Measurements from ENCODE around the gene SLC7A6.
A peak's percentile ranks its signal among the peaks of the same experiment; 100 is the strongest.

Gene SLC7A6

DNA sequence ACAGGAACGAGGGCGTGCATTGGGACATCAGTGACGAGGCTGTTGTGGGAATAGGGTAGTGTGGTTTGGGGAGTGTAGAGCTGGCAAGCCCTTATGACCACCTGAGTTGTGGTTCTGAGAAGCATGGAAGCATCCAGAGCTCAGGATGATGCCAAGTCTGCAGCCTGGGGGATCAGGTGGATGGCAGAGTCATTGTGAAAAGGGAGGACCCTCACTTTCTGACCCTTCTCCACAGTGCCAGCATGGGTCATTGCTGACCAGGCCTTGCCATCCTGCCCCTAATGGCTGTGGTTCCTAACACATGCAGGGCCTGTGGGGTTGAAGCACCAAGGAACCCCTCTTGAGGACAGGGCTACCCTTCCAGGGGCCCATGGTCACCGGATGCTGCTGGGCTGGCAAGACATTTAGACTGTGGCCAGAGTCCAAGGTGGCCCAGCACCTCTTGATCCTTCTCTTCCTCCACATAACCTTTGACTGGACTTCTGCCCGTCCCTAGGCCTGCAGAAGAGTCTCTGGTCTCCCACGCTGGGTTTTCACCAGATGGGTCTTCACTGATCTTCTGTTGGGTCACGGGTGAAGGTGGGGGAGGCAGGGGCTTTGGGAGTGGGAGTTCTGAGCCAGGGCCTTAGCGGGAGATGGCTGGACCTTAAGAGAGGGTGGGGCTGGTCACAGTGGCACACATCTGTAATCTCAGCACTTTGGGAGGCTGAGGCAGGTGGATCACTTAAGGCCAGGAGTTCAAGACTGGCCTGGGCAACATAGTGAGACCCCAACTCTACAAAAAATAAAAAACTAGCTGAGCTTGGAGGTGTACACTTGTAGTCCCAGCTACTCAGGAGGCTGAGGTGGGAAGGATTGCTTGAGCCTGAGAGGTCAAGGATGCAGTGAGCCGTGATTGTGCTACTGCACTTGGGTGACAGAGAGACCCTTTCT lies 21.1 kb upstream of the SLC7A6 start:
- H3K36me3 Mint-ChIP-seq (ENCODE audit: low read depth) = peaks cover 4% of the 10 kb centered on the region
- no peaks in the 10 kb centered on the region for H3K9me3 Mint-ChIP-seq
- H3K27ac Mint-ChIP-seq = no peak overlapping the region
- H3K4me3 Mint-ChIP-seq = no peak overlapping the region
- H3K27me3 Mint-ChIP-seq = no peaks in the 10 kb centered on the region
- no peak for DNase-seq
- H3K4me1 Mint-ChIP-seq (ENCODE audit: low read depth) = peaks cover 37% of the 10 kb centered on the region

DNA sequence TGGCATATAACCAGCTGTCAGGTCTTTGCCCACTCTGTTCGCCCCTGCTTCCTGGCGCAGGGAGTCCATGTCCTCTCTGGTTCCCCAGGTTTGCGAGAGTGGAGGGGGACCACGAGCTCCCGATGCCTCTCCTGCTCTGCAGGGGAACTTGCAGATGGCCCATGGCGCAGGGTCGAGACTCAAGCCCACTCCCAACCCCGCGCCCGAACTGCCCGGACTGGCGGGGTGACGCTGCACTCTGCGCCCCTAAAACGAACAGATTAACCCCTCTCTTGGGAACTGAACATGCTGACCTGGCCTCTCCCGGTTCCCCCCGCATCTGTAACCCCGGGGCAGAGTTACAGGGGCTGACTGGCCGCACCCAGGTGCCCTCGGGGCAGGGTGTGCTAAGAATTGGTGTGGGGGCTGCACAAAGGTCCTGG lies 19.8 kb upstream of the SLC7A6 start:
- Mint-ChIP-seq H3K9me3 (no peaks in the 10 kb centered on the region), H3K4me3 (peak overlapping the region; percentile 91), H3K27me3 (no peaks in the 10 kb centered on the region), H3K4me1 (ENCODE audit: low read depth) (peaks cover 28% of the 10 kb centered on the region), H3K36me3 (ENCODE audit: low read depth) (peaks cover 10% of the 10 kb centered on the region), H3K27ac (peak overlapping the region; percentile 89)
- no peak for DNase-seq

DNA sequence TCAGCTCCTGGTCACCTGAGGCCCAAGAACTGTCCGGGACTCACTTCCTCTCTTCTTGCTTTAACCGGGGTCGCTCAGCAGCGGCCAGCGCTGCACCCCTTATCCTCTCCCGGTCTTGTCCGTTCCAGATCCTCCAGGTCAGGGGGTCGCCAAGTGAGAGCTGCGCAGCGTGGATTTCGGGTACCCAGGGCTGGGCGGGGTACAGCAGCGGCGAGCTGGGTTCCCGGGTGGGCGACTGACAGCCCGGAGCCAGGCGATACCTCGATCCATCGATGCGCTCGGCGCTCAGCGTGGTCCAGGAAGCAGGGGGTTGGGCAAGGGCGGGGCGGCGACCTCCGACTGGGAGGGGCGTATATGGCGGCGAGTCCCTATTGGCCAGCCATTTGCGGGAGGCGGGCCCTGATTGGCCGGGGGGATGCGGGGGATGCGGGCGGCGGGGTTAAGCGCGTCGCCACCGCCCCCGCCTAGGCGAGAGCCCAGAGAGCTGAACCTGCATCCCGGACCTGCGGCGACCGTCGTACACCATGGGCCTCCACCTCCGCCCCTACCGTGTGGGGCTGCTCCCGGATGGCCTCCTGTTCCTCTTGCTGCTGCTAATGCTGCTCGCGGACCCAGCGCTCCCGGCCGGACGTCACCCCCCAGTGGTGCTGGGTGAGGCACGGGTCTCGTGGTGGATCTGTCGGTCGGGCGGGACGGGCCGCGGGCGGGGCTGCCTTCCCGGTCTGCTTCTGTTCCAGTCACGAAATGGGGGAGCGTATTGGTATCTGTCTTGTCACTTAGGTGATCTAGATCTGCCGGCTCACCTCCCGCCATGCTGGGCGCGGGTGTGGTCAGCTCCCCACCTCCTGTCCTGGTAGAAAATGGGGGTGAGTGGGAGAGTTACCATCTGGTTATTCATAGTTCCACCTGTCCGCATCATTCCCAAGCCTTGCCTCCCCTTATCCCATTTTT lies 19.1 kb upstream of the SLC7A6 start, which contains the start of gene PLA2G15:
Gene PLA2G15 (plus strand): TSS at position 471 of the 951 bp plus-strand sequence. CDS start 54 bp downstream, at position 525.
- Mint-ChIP-seq H3K27me3 (no peaks in the 10 kb centered on the region), H3K36me3 (ENCODE audit: low read depth) (peaks cover 16% of the 10 kb centered on the region), H3K4me3 (peak within 1 kb of the TSS; percentile 91), H3K9me3 (no peaks in the 10 kb centered on the region), H3K27ac (peak within 1 kb of the TSS; percentile 89), H3K4me1 (ENCODE audit: low read depth) (peaks cover 24% of the 10 kb centered on the region)
- peak; percentile 99 for DNase-seq

DNA sequence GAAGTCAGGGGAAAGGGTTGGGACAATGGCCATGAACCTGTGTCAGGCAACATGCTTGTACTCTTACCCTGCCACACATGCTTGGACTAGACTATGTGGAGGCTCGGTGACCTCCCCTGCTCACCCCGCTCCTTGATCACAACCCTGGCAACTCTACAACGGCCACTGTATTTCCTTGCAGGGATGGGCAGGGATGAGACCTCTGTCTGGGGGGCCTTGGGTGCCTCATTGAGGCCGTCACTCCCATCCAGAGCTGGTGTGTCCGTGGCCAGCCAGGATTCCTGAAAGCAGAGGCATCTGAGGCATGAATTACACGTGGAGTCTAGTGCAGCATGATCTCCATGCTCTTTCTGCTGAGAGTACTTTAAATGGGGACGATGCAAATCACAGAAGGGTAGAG lies 18.2 kb upstream of the SLC7A6 start:
- no peaks in the 10 kb centered on the region for H3K9me3 Mint-ChIP-seq
- no peak for DNase-seq
- H3K27me3 Mint-ChIP-seq = no peaks in the 10 kb centered on the region
- H3K27ac Mint-ChIP-seq = no peak overlapping the region
- peaks cover 20% of the 10 kb centered on the region for H3K36me3 Mint-ChIP-seq (ENCODE audit: low read depth)
- H3K4me3 Mint-ChIP-seq = peak overlapping the region; percentile 91
- H3K4me1 Mint-ChIP-seq (ENCODE audit: low read depth) = peaks cover 24% of the 10 kb centered on the region

DNA sequence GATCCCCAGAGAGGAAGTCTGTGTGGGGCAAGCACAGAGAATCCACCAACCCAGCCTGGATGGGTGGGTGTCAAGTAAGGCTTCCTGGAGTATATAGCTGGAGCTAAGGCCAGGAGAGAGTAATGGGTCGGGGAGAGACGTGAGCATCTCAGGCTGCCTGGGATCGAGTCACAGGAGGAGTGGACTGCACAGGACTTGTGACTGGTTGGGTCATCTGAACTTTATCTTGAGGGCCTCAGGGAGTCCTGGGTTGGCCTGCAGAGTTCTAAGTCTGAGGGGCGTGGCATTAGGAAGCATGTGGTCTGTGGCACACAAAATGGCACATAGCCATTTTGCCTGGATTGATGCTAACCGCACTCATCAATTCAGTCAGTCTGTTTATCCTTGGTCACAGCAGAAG lies 17.7 kb upstream of the SLC7A6 start:
- no peaks in the 10 kb centered on the region for H3K9me3 Mint-ChIP-seq
- H3K4me1 Mint-ChIP-seq (ENCODE audit: low read depth) = peaks cover 24% of the 10 kb centered on the region
- no peak overlapping the region for H3K27ac Mint-ChIP-seq
- H3K27me3 Mint-ChIP-seq = no peaks in the 10 kb centered on the region
- no peak for DNase-seq
- H3K36me3 Mint-ChIP-seq (ENCODE audit: low read depth) = peaks cover 22% of the 10 kb centered on the region
- H3K4me3 Mint-ChIP-seq = peak overlapping the region; percentile 91

DNA sequence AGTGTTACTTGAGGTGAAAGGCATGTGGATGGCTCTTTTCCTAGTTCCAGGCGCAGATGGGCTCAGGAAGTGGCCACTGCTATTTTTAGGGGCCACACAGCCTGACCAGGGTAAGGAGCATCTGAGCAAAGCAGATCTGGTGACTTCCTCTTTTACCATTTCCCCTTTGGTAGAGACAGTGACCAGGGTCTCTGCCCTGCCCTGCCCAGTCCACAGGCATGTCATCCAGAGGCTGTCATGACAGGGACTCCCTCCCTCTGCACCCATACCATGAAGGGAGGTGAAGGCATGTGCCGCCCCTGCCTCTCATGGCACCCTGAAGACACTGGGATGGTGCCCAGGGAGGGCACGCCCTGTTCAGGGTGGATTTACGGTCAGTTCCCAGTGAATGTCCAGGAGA lies 16.9 kb upstream of the SLC7A6 start:
- no peak for DNase-seq

DNA sequence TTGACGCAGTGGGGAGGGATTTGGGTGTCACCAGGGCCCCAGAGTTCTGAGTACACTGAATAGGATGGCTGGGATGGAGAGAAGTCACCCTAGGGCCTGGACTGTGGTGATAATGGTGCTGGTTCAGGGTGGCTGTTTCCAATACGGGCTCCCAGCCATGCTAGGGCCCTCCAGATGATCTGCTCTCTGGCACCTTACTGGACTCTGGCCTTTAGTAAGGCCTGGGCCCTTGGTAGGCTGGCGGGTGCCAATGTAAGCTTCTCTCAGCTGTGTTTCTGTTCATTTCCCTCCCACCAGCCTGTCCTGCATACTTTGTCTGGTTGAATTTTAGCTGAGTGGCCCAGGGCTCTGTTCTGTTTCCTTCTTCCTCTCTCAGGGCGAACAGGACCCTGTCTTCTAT lies 16.4 kb upstream of the SLC7A6 start:
- H3K27ac Mint-ChIP-seq = no peak overlapping the region
- H3K36me3 Mint-ChIP-seq (ENCODE audit: low read depth) = peaks cover 30% of the 10 kb centered on the region
- H3K9me3 Mint-ChIP-seq = no peaks in the 10 kb centered on the region
- DNase-seq = no peak
- H3K4me1 Mint-ChIP-seq (ENCODE audit: low read depth) = peaks cover 24% of the 10 kb centered on the region
- no peak overlapping the region for H3K4me3 Mint-ChIP-seq
- H3K27me3 Mint-ChIP-seq = no peaks in the 10 kb centered on the region

More for the DNA sequence above, 16.9 kb upstream of the SLC7A6 start:
- H3K27me3 Mint-ChIP-seq = no peaks in the 10 kb centered on the region
- H3K36me3 Mint-ChIP-seq (ENCODE audit: low read depth) = peaks cover 29% of the 10 kb centered on the region
- no peak overlapping the region for H3K27ac Mint-ChIP-seq
- no peak overlapping the region for H3K4me3 Mint-ChIP-seq
- H3K4me1 Mint-ChIP-seq (ENCODE audit: low read depth) = peaks cover 24% of the 10 kb centered on the region
- H3K9me3 Mint-ChIP-seq = no peaks in the 10 kb centered on the region

DNA sequence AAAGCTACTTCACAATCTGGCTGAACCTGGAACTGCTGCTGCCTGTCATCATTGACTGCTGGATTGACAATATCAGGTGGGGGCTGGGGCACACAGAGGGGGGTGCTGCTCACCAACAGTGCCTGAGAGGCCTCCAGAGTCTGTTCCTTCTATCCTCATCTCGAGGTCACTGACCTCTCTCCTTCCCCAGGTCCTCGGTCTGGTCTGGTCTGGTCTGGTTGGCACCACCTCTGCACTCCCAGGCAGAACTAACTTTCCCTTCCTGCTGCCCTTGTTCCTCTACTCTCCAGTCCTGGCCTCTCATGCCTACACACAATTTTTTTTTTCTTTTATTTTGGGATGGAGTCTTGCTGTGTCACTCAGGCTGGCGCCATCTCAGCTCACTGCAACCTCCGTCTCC lies 15.0 kb upstream of the SLC7A6 start:
- peaks cover 23% of the 10 kb centered on the region for H3K4me1 Mint-ChIP-seq (ENCODE audit: low read depth)
- no peak overlapping the region for H3K4me3 Mint-ChIP-seq
- peaks cover 33% of the 10 kb centered on the region for H3K36me3 Mint-ChIP-seq (ENCODE audit: low read depth)
- no peak for DNase-seq
- H3K27ac Mint-ChIP-seq = no peak overlapping the region
- H3K27me3 Mint-ChIP-seq = no peaks in the 10 kb centered on the region
- no peaks in the 10 kb centered on the region for H3K9me3 Mint-ChIP-seq

DNA sequence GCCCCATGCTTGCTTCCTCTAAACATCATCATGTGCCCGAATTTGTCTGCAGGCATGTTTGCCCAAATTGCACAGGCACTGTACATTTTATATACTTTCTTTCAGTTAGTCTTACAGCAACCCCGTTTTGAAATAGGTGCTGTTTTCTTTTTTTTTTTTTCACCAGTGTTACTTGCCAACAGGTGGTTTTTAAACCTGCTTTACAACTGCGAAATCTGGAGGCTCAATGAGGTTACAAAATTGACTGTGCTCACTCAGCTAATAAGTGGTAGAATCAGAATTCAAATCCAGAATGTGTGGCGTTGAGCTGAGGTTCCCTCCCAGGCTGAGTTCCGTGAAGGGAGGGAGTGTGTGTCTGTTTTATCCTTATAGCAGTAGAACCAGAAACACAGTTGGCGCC lies 13.4 kb upstream of the SLC7A6 start:
- H3K9me3 Mint-ChIP-seq = no peaks in the 10 kb centered on the region
- H3K27me3 Mint-ChIP-seq = no peaks in the 10 kb centered on the region
- peaks cover 37% of the 10 kb centered on the region for H3K36me3 Mint-ChIP-seq (ENCODE audit: low read depth)
- no peak overlapping the region for H3K27ac Mint-ChIP-seq
- no peak for DNase-seq
- no peak overlapping the region for H3K4me3 Mint-ChIP-seq
- peaks cover 12% of the 10 kb centered on the region for H3K4me1 Mint-ChIP-seq (ENCODE audit: low read depth)

DNA sequence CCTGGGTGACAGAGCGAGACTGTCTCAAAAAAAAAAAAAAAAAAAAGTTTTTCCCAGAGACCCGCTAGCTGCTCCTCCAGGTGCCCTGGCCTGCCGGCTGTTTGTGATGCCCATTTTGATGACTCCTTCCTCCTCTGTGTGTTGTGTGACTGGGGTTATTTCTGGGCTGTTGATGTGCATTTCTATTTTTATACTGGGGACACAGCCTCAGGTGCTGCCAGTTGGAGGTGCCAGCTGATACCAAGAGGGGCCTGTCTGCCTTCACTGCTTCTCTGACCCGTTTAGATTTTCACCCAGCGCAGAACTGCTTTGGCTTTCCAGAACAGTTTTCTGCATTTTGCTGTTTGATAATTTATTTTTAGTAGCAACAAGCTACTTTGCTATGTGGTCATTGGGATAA lies 12.5 kb upstream of the SLC7A6 start:
- H3K4me3 Mint-ChIP-seq = no peak overlapping the region
- H3K36me3 Mint-ChIP-seq (ENCODE audit: low read depth) = peaks cover 45% of the 10 kb centered on the region
- no peak for DNase-seq
- H3K4me1 Mint-ChIP-seq (ENCODE audit: low read depth) = peaks cover 3% of the 10 kb centered on the region
- H3K27me3 Mint-ChIP-seq = no peaks in the 10 kb centered on the region
- no peak overlapping the region for H3K27ac Mint-ChIP-seq
- no peaks in the 10 kb centered on the region for H3K9me3 Mint-ChIP-seq

DNA sequence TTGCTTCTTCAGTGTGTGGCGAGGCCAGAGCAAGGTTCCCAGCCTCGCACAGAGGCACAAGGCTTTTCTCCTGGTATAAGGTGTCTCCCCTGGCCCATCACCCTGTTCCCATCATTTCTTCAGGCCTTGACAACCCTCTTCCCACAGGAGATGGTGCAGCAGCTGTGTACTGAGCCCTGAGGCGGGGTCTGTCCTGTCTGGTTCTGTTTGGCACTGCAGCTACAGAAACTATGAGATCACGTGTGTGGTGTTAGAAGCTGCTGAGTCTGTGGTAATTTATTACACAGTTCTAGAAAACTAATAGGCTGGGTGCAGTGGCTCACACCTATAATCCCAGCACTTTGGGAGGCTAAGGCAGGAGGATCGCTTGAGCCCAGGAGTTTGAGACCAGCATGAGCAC lies 11.9 kb upstream of the SLC7A6 start:
- Mint-ChIP-seq H3K27ac (no peak overlapping the region), H3K4me3 (no peak overlapping the region), H3K4me1 (ENCODE audit: low read depth) (no peaks in the 10 kb centered on the region), H3K9me3 (no peaks in the 10 kb centered on the region), H3K36me3 (ENCODE audit: low read depth) (peaks cover 47% of the 10 kb centered on the region), H3K27me3 (no peaks in the 10 kb centered on the region)
- DNase-seq = no peak

DNA sequence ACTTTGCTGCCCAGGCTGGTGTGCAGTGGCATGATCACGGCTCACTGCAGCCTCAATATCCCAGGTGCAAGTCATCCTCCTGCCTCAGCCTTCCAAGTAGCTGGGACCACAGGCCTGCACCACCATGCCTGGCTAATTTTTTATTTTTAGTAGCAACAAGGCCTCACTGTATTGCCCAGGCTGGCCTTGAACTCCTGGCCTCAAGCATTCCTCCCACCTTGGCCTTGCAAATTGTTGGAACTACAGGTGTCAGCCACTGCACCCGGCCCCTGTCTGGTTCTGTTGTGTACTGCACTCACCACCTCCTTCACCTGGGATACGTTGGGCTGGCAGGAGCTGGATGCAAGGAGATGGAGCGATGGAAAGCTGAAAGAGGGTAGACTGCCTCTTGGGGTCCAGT lies 10.6 kb upstream of the SLC7A6 start:
- DNase-seq = no peak
- H3K36me3 Mint-ChIP-seq (ENCODE audit: low read depth) = peaks cover 55% of the 10 kb centered on the region
- no peaks in the 10 kb centered on the region for H3K27me3 Mint-ChIP-seq
- H3K27ac Mint-ChIP-seq = no peak overlapping the region
- no peaks in the 10 kb centered on the region for H3K4me1 Mint-ChIP-seq (ENCODE audit: low read depth)
- no peaks in the 10 kb centered on the region for H3K9me3 Mint-ChIP-seq
- no peak overlapping the region for H3K4me3 Mint-ChIP-seq

DNA sequence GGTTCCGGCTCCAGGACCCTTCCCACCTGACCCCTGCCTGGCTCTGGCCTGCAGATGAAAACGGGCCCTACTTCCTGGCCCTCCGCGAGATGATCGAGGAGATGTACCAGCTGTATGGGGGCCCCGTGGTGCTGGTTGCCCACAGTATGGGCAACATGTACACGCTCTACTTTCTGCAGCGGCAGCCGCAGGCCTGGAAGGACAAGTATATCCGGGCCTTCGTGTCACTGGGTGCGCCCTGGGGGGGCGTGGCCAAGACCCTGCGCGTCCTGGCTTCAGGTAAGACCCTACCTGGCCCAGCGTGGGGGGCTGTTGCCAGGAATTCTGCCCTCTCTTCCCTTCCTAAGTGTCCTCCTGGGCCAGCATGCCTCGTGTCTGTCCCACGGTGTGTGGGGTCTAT lies 8.6 kb upstream of the SLC7A6 start:
- Mint-ChIP-seq H3K4me3 (no peak overlapping the region), H3K27me3 (no peaks in the 10 kb centered on the region), H3K9me3 (no peaks in the 10 kb centered on the region), H3K27ac (no peak overlapping the region), H3K36me3 (ENCODE audit: low read depth) (peaks cover 56% of the 10 kb centered on the region), H3K4me1 (ENCODE audit: low read depth) (no peaks in the 10 kb centered on the region)
- DNase-seq = no peak

DNA sequence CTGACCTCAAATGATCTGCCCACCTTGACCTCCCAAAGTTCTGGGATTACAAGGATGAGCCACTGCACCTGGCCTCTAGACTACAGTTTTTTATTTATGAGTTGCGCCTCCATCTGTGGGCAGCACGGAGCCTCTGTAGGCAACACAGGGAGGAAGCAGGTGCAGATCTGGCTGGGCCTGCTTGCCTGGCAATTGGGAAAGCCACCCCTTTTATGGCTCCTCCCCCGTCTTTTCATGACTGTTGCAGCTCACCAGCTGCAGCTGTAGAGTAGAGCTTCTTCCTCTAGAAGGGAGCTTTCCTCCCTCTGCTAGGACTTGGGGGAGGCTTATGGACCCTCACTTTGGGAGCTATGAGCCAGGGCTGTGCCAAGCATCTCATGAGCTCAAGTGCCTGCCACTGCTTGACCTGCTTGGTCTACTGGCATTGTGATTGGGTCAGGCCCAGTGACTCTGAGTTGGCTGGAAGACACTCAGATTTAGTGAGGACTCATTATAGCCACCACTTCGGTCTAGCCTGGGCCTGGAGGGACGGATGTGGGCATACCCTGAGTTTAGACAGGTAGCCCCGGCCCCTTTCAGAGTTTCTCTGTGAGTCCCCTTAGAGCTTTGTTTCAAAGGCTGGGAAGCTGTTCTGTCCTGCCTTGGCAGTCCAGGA lies 6.9 kb upstream of the SLC7A6 start:
- H3K9me3 Mint-ChIP-seq = no peaks in the 10 kb centered on the region
- DNase-seq = no peak
- H3K27ac Mint-ChIP-seq = no peak overlapping the region
- H3K4me1 Mint-ChIP-seq (ENCODE audit: low read depth) = peaks cover 9% of the 10 kb centered on the region
- H3K27me3 Mint-ChIP-seq = no peaks in the 10 kb centered on the region
- no peak overlapping the region for H3K4me3 Mint-ChIP-seq
- peaks cover 43% of the 10 kb centered on the region for H3K36me3 Mint-ChIP-seq (ENCODE audit: low read depth)
